ENCODE results near the gene RAB27B. TPM values are rescaled to one million over a fixed set of nuclear protein-coding genes. Genes with fewer than 3 reads are reported as not detected.
"Not testable (repeated sequence)": the region's sequence is repeated elsewhere in the genome, so short reads cannot be mapped to it uniquely, and the experiment has no call there.

Gene RAB27B
- polyA plus RNA-seq, 4 donors, result 2.0 to 7.5 (median 3.9) TPM

GRCh38 chr18:54843314-54843713 is 15.0 kb downstream of the RAB27B start:
- Histone ChIP-seq H3K27me3 (ENCODE audit: control insufficient read depth in 3 of 3, insufficient read depth in 3 of 3, low read length in 3 of 3) (no peaks in the 10 kb centered on the region), H3K36me3 (ENCODE audit: control insufficient read depth in 3 of 3, insufficient read depth in 2 of 3, low read depth in 1 of 3, low read length in 3 of 3) (no peaks in the 10 kb centered on the region), H3K4me3 (ENCODE audit: low read depth in 1 of 3, low read length in 3 of 3) (no peak overlapping the region), H3K4me1 (ENCODE audit: control insufficient read depth in 3 of 3, insufficient read depth in 2 of 3, low read depth in 1 of 3, low read length in 2 of 3) (no peaks in the 10 kb centered on the region), H3K9me3 (ENCODE audit: control insufficient read depth in 2 of 2, insufficient read depth in 1 of 2, low read depth in 1 of 2, low read length in 1 of 2) (no peaks in the 10 kb centered on the region), H3K27ac (ENCODE audit: low read depth in 1 of 3, low read length in 2 of 3) (no peak overlapping the region)
- FAIRE-seq, result no peak
- 59 to 75% (median 66%) methylated on average over 2 of the region's 2 CpGs for WGBS, 3 donors
- DNase-seq, result no peak

GRCh38 chr18:54845787-54846186 is 17.5 kb downstream of the RAB27B start:
- DNase-seq (no peak), FAIRE-seq (no peak)
- Histone ChIP-seq H3K27ac (ENCODE audit: low read depth in 1 of 3, low read length in 2 of 3) (no peak overlapping the region), H3K4me1 (ENCODE audit: control insufficient read depth in 3 of 3, insufficient read depth in 2 of 3, low read depth in 1 of 3, low read length in 2 of 3) (no peaks in the 10 kb centered on the region), H3K4me3 (ENCODE audit: low read depth in 1 of 3, low read length in 3 of 3) (no peak overlapping the region), H3K27me3 (ENCODE audit: control insufficient read depth in 3 of 3, insufficient read depth in 3 of 3, low read length in 3 of 3) (no peaks in the 10 kb centered on the region), H3K9me3 (ENCODE audit: control insufficient read depth in 2 of 2, insufficient read depth in 1 of 2, low read depth in 1 of 2, low read length in 1 of 2) (no peaks in the 10 kb centered on the region), H3K36me3 (ENCODE audit: control insufficient read depth in 3 of 3, insufficient read depth in 2 of 3, low read depth in 1 of 3, low read length in 3 of 3) (no peaks in the 10 kb centered on the region)
- WGBS, 3 donors, result 49 to 62% (median 50%) methylated on average over 2 of the region's 2 CpGs

- Histone ChIP-seq H3K4me1 (ENCODE audit: control insufficient read depth in 3 of 3, insufficient read depth in 2 of 3, low read depth in 1 of 3, low read length in 2 of 3) (no peaks in the 10 kb centered on the region), H3K27me3 (ENCODE audit: control insufficient read depth in 3 of 3, insufficient read depth in 3 of 3, low read length in 3 of 3) (no peaks in the 10 kb centered on the region), H3K9me3 (ENCODE audit: control insufficient read depth in 2 of 2, insufficient read depth in 1 of 2, low read depth in 1 of 2, low read length in 1 of 2) (no peaks in the 10 kb centered on the region), H3K36me3 (ENCODE audit: control insufficient read depth in 3 of 3, insufficient read depth in 2 of 3, low read depth in 1 of 3, low read length in 3 of 3) (no peaks in the 10 kb centered on the region), H3K27ac (ENCODE audit: low read depth in 1 of 3, low read length in 2 of 3) (no peak overlapping the region), H3K4me3 (ENCODE audit: low read depth in 1 of 3, low read length in 3 of 3) (no peak overlapping the region)
- DNase-seq (no peak), FAIRE-seq (no peak)
- WGBS, 3 donors, result 83 to 94% (median 94%) methylated on average over 1 of the region's 1 CpG
Measured at GRCh38 chr18:54848121-54848520, 19.8 kb downstream of the RAB27B start.

GRCh38 chr18:54849683-54850082 is 21.4 kb downstream of the RAB27B start:
- WGBS, 3 donors, result 54 to 63% (median 54%) methylated on average over 2 of the region's 2 CpGs
- H3K27ac ChIP-seq (ENCODE audit: low read depth in 1 of 3, low read length in 2 of 3), result no peak overlapping the region
- no peak overlapping the region for H3K4me3 ChIP-seq (ENCODE audit: low read depth in 1 of 3, low read length in 3 of 3)
- FAIRE-seq, result no peak
- H3K27me3 ChIP-seq (ENCODE audit: control insufficient read depth in 3 of 3, insufficient read depth in 3 of 3, low read length in 3 of 3), result no peaks in the 10 kb centered on the region
- no peaks in the 10 kb centered on the region for H3K36me3 ChIP-seq (ENCODE audit: control insufficient read depth in 3 of 3, insufficient read depth in 2 of 3, low read depth in 1 of 3, low read length in 3 of 3)
- H3K9me3 ChIP-seq (ENCODE audit: control insufficient read depth in 2 of 2, insufficient read depth in 1 of 2, low read depth in 1 of 2, low read length in 1 of 2), result no peaks in the 10 kb centered on the region
- no peaks in the 10 kb centered on the region for H3K4me1 ChIP-seq (ENCODE audit: control insufficient read depth in 3 of 3, insufficient read depth in 2 of 3, low read depth in 1 of 3, low read length in 2 of 3)
- DNase-seq, result no peak

- no peaks in the 10 kb centered on the region for H3K4me1 ChIP-seq (ENCODE audit: control insufficient read depth in 3 of 3, insufficient read depth in 2 of 3, low read depth in 1 of 3, low read length in 2 of 3)
- H3K4me3 ChIP-seq (ENCODE audit: low read depth in 1 of 3, low read length in 3 of 3), result no peak overlapping the region
- DNase-seq (no peak), FAIRE-seq (no peak)
- WGBS, 3 donors, result 90 to 95% (median 92%) methylated on average over 3 of the region's 3 CpGs
- no peaks in the 10 kb centered on the region for H3K9me3 ChIP-seq (ENCODE audit: control insufficient read depth in 2 of 2, insufficient read depth in 1 of 2, low read depth in 1 of 2, low read length in 1 of 2)
- no peaks in the 10 kb centered on the region for H3K36me3 ChIP-seq (ENCODE audit: control insufficient read depth in 3 of 3, insufficient read depth in 2 of 3, low read depth in 1 of 3, low read length in 3 of 3)
- H3K27ac ChIP-seq (ENCODE audit: low read depth in 1 of 3, low read length in 2 of 3), result no peak overlapping the region
- no peaks in the 10 kb centered on the region for H3K27me3 ChIP-seq (ENCODE audit: control insufficient read depth in 3 of 3, insufficient read depth in 3 of 3, low read length in 3 of 3)
Measured at GRCh38 chr18:54850598-54850997, 22.3 kb downstream of the RAB27B start.

- 63 to 81% (median 70%) methylated on average over 6 of the region's 6 CpGs for WGBS, 3 donors
- Histone ChIP-seq H3K4me3 (ENCODE audit: low read depth in 1 of 3, low read length in 3 of 3) (no peak overlapping the region), H3K36me3 (ENCODE audit: control insufficient read depth in 3 of 3, insufficient read depth in 2 of 3, low read depth in 1 of 3, low read length in 3 of 3) (no peaks in the 10 kb centered on the region), H3K27ac (ENCODE audit: low read depth in 1 of 3, low read length in 2 of 3) (no peak overlapping the region), H3K9me3 (ENCODE audit: control insufficient read depth in 2 of 2, insufficient read depth in 1 of 2, low read depth in 1 of 2, low read length in 1 of 2) (no peaks in the 10 kb centered on the region), H3K4me1 (ENCODE audit: control insufficient read depth in 3 of 3, insufficient read depth in 2 of 3, low read depth in 1 of 3, low read length in 2 of 3) (no peaks in the 10 kb centered on the region), H3K27me3 (ENCODE audit: control insufficient read depth in 3 of 3, insufficient read depth in 3 of 3, low read length in 3 of 3) (no peaks in the 10 kb centered on the region)
- DNase-seq (no peak), FAIRE-seq (no peak)
Measured at GRCh38 chr18:54852780-54853675, 24.8 kb downstream of the RAB27B start.

- H3K4me3 ChIP-seq (ENCODE audit: low read depth in 1 of 3, low read length in 3 of 3); H3K27ac ChIP-seq (ENCODE audit: low read depth in 1 of 3, low read length in 2 of 3); DNase-seq; FAIRE-seq; H3K27me3 ChIP-seq (ENCODE audit: control insufficient read depth in 3 of 3, insufficient read depth in 3 of 3, low read length in 3 of 3); H3K4me1 ChIP-seq (ENCODE audit: control insufficient read depth in 3 of 3, insufficient read depth in 2 of 3, low read depth in 1 of 3, low read length in 2 of 3); H3K9me3 ChIP-seq (ENCODE audit: control insufficient read depth in 2 of 2, insufficient read depth in 1 of 2, low read depth in 1 of 2, low read length in 1 of 2); H3K36me3 ChIP-seq (ENCODE audit: control insufficient read depth in 3 of 3, insufficient read depth in 2 of 3, low read depth in 1 of 3, low read length in 3 of 3): not testable (repeated sequence)
- WGBS, 3 donors, result 93 to 98% (median 94%) methylated on average over 3 of the region's 3 CpGs
Measured at GRCh38 chr18:54855050-54855449, 26.8 kb downstream of the RAB27B start.

- no peak overlapping the region for H3K27ac ChIP-seq (ENCODE audit: low read depth in 1 of 3, low read length in 2 of 3)
- no peak overlapping the region for H3K4me3 ChIP-seq (ENCODE audit: low read depth in 1 of 3, low read length in 3 of 3)
- WGBS, 3 donors, result 77 to 94% (median 85%) methylated on average over 2 of the region's 2 CpGs
- H3K4me1 ChIP-seq (ENCODE audit: control insufficient read depth in 3 of 3, insufficient read depth in 2 of 3, low read depth in 1 of 3, low read length in 2 of 3), result no peaks in the 10 kb centered on the region
- FAIRE-seq, result no peak
- no peak for DNase-seq
- H3K36me3 ChIP-seq (ENCODE audit: control insufficient read depth in 3 of 3, insufficient read depth in 2 of 3, low read depth in 1 of 3, low read length in 3 of 3), result no peaks in the 10 kb centered on the region
- no peaks in the 10 kb centered on the region for H3K27me3 ChIP-seq (ENCODE audit: control insufficient read depth in 3 of 3, insufficient read depth in 3 of 3, low read length in 3 of 3)
- H3K9me3 ChIP-seq (ENCODE audit: control insufficient read depth in 2 of 2, insufficient read depth in 1 of 2, low read depth in 1 of 2, low read length in 1 of 2), result no peaks in the 10 kb centered on the region
Measured at GRCh38 chr18:54856105-54856646, 27.9 kb downstream of the RAB27B start.

Measured in small intestine (tissue), 7 donors.